HG03520 (cell line): ENCODE measurements around the gene RNPC3.

Experiments used
- ATAC-seq: cut with Tn5 transposase; IDR thresholded peaks from one replicate; pipeline ENCODE4 v1.9.1; 2021; ENCODE audit warnings: mild to moderate bottlenecking, moderate library complexity; ENCODE audit not compliant: unreplicated experiment

RNPC3 gene

GRCh38 chr1:103525607-103526507 is at the start of gene RNPC3:
Gene RNPC3 (plus strand): TSS chr1:103525699. CDS start chr1:103526071, 372 bp downstream.
- peak; percentile 63 for ATAC-seq

GRCh38 chr1:103477101-103477500 is 48.4 kb upstream of the RNPC3 start:
- ATAC-seq = no peak

- ATAC-seq = peak; percentile 51
These were observed 35.6 kb upstream of the RNPC3 start for GRCh38 chr1:103489935-103490334.

GRCh38 chr1:103492003-103492625 is 33.4 kb upstream of the RNPC3 start:
- ATAC-seq = no peak

GRCh38 chr1:103496014-103496635 is 29.4 kb upstream of the RNPC3 start:
- ATAC-seq = no peak

- ATAC-seq = no peak
These were observed 28.1 kb upstream of the RNPC3 start for GRCh38 chr1:103497404-103497803.

GRCh38 chr1:103509250-103509649 is 16.2 kb upstream of the RNPC3 start:
- ATAC-seq = no peak

GRCh38 chr1:103513711-103514110 is 11.8 kb upstream of the RNPC3 start:
- ATAC-seq = no peak

- ATAC-seq = peak; percentile 57
These were observed 10.5 kb upstream of the RNPC3 start for GRCh38 chr1:103514920-103515503.

- no peak for ATAC-seq
These were observed 9.2 kb upstream of the RNPC3 start for GRCh38 chr1:103516283-103516682.

GRCh38 chr1:103516693-103517092 is 8.8 kb upstream of the RNPC3 start:
- ATAC-seq = no peak

GRCh38 chr1:103517380-103518047 is 8.0 kb upstream of the RNPC3 start:
- ATAC-seq = peak; percentile 82

GRCh38 chr1:103520822-103521221 is 4.7 kb upstream of the RNPC3 start:
- no peak for ATAC-seq

GRCh38 chr1:103523346-103523745 is 2.2 kb upstream of the RNPC3 start:
- no peak for ATAC-seq

GRCh38 chr1:103525114-103525606 is 339 bp upstream of the RNPC3 start:
- ATAC-seq = peak; percentile 45

GRCh38 chr1:103527331-103527730 is 1.8 kb downstream of the RNPC3 start:
- no peak for ATAC-seq

- ATAC-seq = no peak
These were observed 4.2 kb downstream of the RNPC3 start for GRCh38 chr1:103529746-103530145.

- ATAC-seq = no peak
These were observed 12.7 kb downstream of the RNPC3 start for GRCh38 chr1:103538226-103538625.

- ATAC-seq = no peak
These were observed 15.9 kb downstream of the RNPC3 start for GRCh38 chr1:103541431-103541830.

- ATAC-seq = no peak
These were observed 21.0 kb downstream of the RNPC3 start for GRCh38 chr1:103546496-103546895.

- ATAC-seq = no peak
These were observed 22.3 kb downstream of the RNPC3 start for GRCh38 chr1:103547840-103548239.
